Activated naive CD8-positive, alpha-beta T cell (primary cell): ENCODE data around the gene BANP.
"Not testable (repeated sequence)": the region's sequence is repeated elsewhere in the genome, so short reads cannot be mapped to it uniquely, and the experiment has no call there.

ENCODE experiments used
- H3K27ac Mint-ChIP-seq: one replicate; pipeline ENCODE4 v1.8.0; 2021; ENCODE audit warnings: mixed read lengths
- H3K27me3 Mint-ChIP-seq: one replicate; pipeline ENCODE4 v1.8.0; 2021; ENCODE audit warnings: mixed read lengths
- H3K36me3 Mint-ChIP-seq: one replicate; pipeline ENCODE4 v1.8.0; 2021; ENCODE audit warnings: mixed read lengths
- H3K4me1 Mint-ChIP-seq: one replicate; pipeline ENCODE4 v1.8.0; 2021; ENCODE audit warnings: low read depth, mixed read lengths
- H3K4me3 Mint-ChIP-seq: one replicate; pipeline ENCODE4 v1.8.0; 2021; ENCODE audit warnings: mild to moderate bottlenecking, mixed read lengths
- H3K9me3 Mint-ChIP-seq: one replicate; pipeline ENCODE4 v1.8.0; 2021; ENCODE audit warnings: low read depth, mixed read lengths

The BANP gene

GRCh38 chr16:88118852-88119741 lies 167.9 kb downstream of the BANP start:
- not testable (repeated sequence) for H3K36me3 Mint-ChIP-seq, H3K4me1 Mint-ChIP-seq, H3K27me3 Mint-ChIP-seq, H3K27ac Mint-ChIP-seq, H3K9me3 Mint-ChIP-seq, H3K4me3 Mint-ChIP-seq

- H3K27ac Mint-ChIP-seq, H3K27me3 Mint-ChIP-seq, H3K9me3 Mint-ChIP-seq, H3K36me3 Mint-ChIP-seq, H3K4me3 Mint-ChIP-seq, H3K4me1 Mint-ChIP-seq: not testable (repeated sequence)
These were observed 168.9 kb downstream of the BANP start for GRCh38 chr16:88119881-88120751.

GRCh38 chr16:88120812-88121211 lies 169.6 kb downstream of the BANP start:
- no peaks in the 10 kb centered on the region for H3K4me1 Mint-ChIP-seq
- no peak overlapping the region for H3K4me3 Mint-ChIP-seq
- no peaks in the 10 kb centered on the region for H3K36me3 Mint-ChIP-seq
- no peak overlapping the region for H3K27ac Mint-ChIP-seq
- H3K9me3 Mint-ChIP-seq, result no peaks in the 10 kb centered on the region
- H3K27me3 Mint-ChIP-seq, result no peaks in the 10 kb centered on the region

GRCh38 chr16:88121391-88121790 lies 170.2 kb downstream of the BANP start:
- H3K27ac Mint-ChIP-seq, H3K9me3 Mint-ChIP-seq, H3K36me3 Mint-ChIP-seq, H3K4me1 Mint-ChIP-seq, H3K27me3 Mint-ChIP-seq, H3K4me3 Mint-ChIP-seq: not testable (repeated sequence)

GRCh38 chr16:88121886-88122580 lies 170.8 kb downstream of the BANP start:
- no peaks in the 10 kb centered on the region for H3K4me1 Mint-ChIP-seq
- H3K9me3 Mint-ChIP-seq, result no peaks in the 10 kb centered on the region
- no peak overlapping the region for H3K4me3 Mint-ChIP-seq
- no peaks in the 10 kb centered on the region for H3K36me3 Mint-ChIP-seq
- no peak overlapping the region for H3K27ac Mint-ChIP-seq
- H3K27me3 Mint-ChIP-seq, result no peaks in the 10 kb centered on the region
